CD14-positive monocyte (primary cell): Measurements from ENCODE around the gene RAF1. TPM values are rescaled to one million over a fixed set of nuclear protein-coding genes. Genes with fewer than 3 reads are reported as not detected.

Experiments used
- DNase-seq, 3 donors: peaks; one replicate each; pipeline ENCODE4 v3.0.0-alpha.2; 2011 to 2022
- H2AFZ ChIP-seq: 2 replicates; pipeline ENCODE4 v1.6.0; 2012; ENCODE audit warnings: mild to moderate bottlenecking, low read depth, low read length, inconsistent platforms; ENCODE audit not compliant: insufficient read depth, poor library complexity, severe bottlenecking
- H3K27ac ChIP-seq, 2 donors: 1 replicate in 1 of 2; 2 replicates in 1 of 2; pipeline ENCODE4 v1.5.1; 2012 to 2013; ENCODE audit warnings: low read length in 2 of 2, control low read depth in 1 of 2, inconsistent platforms in 1 of 2, low read depth in 1 of 2, mild to moderate bottlenecking in 1 of 2
- H3K27me3 ChIP-seq, 2 donors: one replicate each; pipeline versions ENCODE4 v1.6.0 to v1.6.1; 2011 to 2013; ENCODE audit warnings: low read length in 2 of 2; ENCODE audit not compliant: control insufficient read depth in 2 of 2, insufficient read depth in 2 of 2
- H3K36me3 ChIP-seq, 2 donors: replicated peaks in 1 of 2; 1 replicate in 1 of 2; 2 replicates in 1 of 2; pipeline versions ENCODE4 v1.5.1 to v1.6.1; 2012 to 2013; ENCODE audit warnings: low read length in 2 of 2, control low read depth in 1 of 2, inconsistent platforms in 1 of 2, mild to moderate bottlenecking in 1 of 2; ENCODE audit not compliant: insufficient read depth in 2 of 2, control insufficient read depth in 1 of 2
- H3K4me1 ChIP-seq, 2 donors: 1 replicate in 1 of 2; 2 replicates in 1 of 2; pipeline versions ENCODE4 v1.5.1 to v1.6.1; 2012 to 2013; ENCODE audit warnings: low read length in 2 of 2, control low read depth in 1 of 2, inconsistent platforms in 1 of 2, mild to moderate bottlenecking in 1 of 2, moderate library complexity in 1 of 2; ENCODE audit not compliant: insufficient read depth in 2 of 2, control insufficient read depth in 1 of 2
- H3K4me2 ChIP-seq: replicated peaks from 2 replicates; pipeline ENCODE3; 2012; ENCODE audit warnings: low read length, moderate library complexity, mild to moderate bottlenecking; ENCODE audit not compliant: poor library complexity, severe bottlenecking; ENCODE audit errors: extremely low read depth
- H3K4me3 ChIP-seq, 3 experiments: fragments of 200-600 bp in 1 of 3; sonication (generic) in 1 of 3; replicated peaks in 1 of 3; 1 replicate in 2 of 3; 2 replicates in 1 of 3; pipeline ENCODE4 v1.5.1; 2011 to 2013; ENCODE audit warnings: low read length in 3 of 3, mild to moderate bottlenecking in 3 of 3, control low read depth in 2 of 3, low read depth in 2 of 3, inconsistent platforms in 1 of 3, moderate library complexity in 1 of 3
- H3K79me2 ChIP-seq: 2 replicates; pipeline ENCODE4 v1.6.0; 2012; ENCODE audit warnings: mild to moderate bottlenecking, control low read depth, inconsistent platforms, low read length, moderate library complexity; ENCODE audit not compliant: insufficient read depth
- H3K9ac ChIP-seq: 2 replicates; pipeline ENCODE4 v1.6.0; 2017; ENCODE audit warnings: low read length, mild to moderate bottlenecking; ENCODE audit not compliant: insufficient read depth, poor library complexity, severe bottlenecking
- H3K9me3 ChIP-seq, 2 donors: replicated peaks in 1 of 2; 1 replicate in 1 of 2; 2 replicates in 1 of 2; pipeline versions ENCODE4 v1.5.1 to v1.6.1; 2012 to 2013; ENCODE audit warnings: low read length in 2 of 2, control low read depth in 1 of 2; ENCODE audit not compliant: control insufficient read depth in 1 of 2, insufficient read depth in 1 of 2
- H4K20me1 ChIP-seq: 2 replicates; pipeline ENCODE4 v1.6.0; 2012; ENCODE audit warnings: mild to moderate bottlenecking, low read length, control low read depth, moderate library complexity; ENCODE audit not compliant: insufficient read depth
- H3K27ac Mint-ChIP-seq, 7 donors: one replicate each; pipeline ENCODE4 v1.8.0; 2020; ENCODE audit warnings: mild to moderate bottlenecking in 7 of 7, mixed read lengths in 7 of 7, moderate library complexity in 6 of 7, inconsistent platforms in 2 of 7
- H3K27me3 Mint-ChIP-seq, 3 donors: one replicate each; pipeline ENCODE4 v1.8.0; 2021 to 2022; ENCODE audit warnings: low read depth in 3 of 3, mild to moderate bottlenecking in 3 of 3, mixed read lengths in 3 of 3, moderate library complexity in 3 of 3, inconsistent platforms in 1 of 3
- H3K36me3 Mint-ChIP-seq, 2 donors: one replicate each; pipeline ENCODE4 v1.8.0; 2020; ENCODE audit warnings: mixed read lengths in 2 of 2, inconsistent platforms in 1 of 2, mild to moderate bottlenecking in 1 of 2
- H3K4me1 Mint-ChIP-seq: one replicate; pipeline ENCODE4 v1.8.0; 2020; ENCODE audit warnings: mild to moderate bottlenecking, mixed read lengths
- H3K4me3 Mint-ChIP-seq, 2 donors: one replicate each; pipeline ENCODE4 v1.8.0; 2020; ENCODE audit warnings: mild to moderate bottlenecking in 2 of 2, mixed read lengths in 2 of 2, moderate library complexity in 1 of 2
- H3K9me3 Mint-ChIP-seq, 7 donors: one replicate each; pipeline ENCODE4 v1.8.0; 2020 to 2022; ENCODE audit warnings: mixed read lengths in 7 of 7, mild to moderate bottlenecking in 6 of 7, moderate library complexity in 6 of 7, inconsistent platforms in 2 of 7
- CTCF ChIP-seq: fragments of 200-600 bp; IDR thresholded peaks from one replicate; pipeline ENCODE4 v1.8.0; 2022; ENCODE audit warnings: antibody characterized with exemption, mild to moderate bottlenecking
- WGBS: methylation state at CpG from one replicate; pipeline ENCODE4 v1.1.5; 2013; ENCODE audit warnings: missing lambda C conversion rate; ENCODE audit not compliant: insufficient coverage; 5-methylcytosine and 5-hydroxymethylcytosine counted together
- intact Hi-C, 2 donors: fragments of 100-400 bp; cut with micrococcal nuclease; formaldehyde crosslinking; loops; one replicate each; pipeline versions ENCODE4 v1.15.0 to v1.15.1; 2023
- polyA plus RNA-seq, 3 donors: library from polyadenylated mRNA; depleted of rRNA in 1 of 3; unstranded in 2 of 3; stranded (reverse) in 1 of 3; fragments of 300-500 nt in 2 of 3; fragments of >200 nt in 1 of 3; fragmentation: Illumina TruSeq in 2 of 3; gene quantifications; 1 replicate in 2 of 3; 2 replicates in 1 of 3; pipeline ENCODE4 v1.2.3, GENCODE V29; 2012 to 2021

Gene RAF1
- polyA plus RNA-seq, 3 donors = 73.0 to 181 (median 79.5) TPM

- intact Hi-C loops = no loop called here
- Mint-ChIP-seq H3K4me1 (peaks cover 7% of the 10 kb centered on the region), H3K4me3 (no peak overlapping the region), H3K27ac (no peak overlapping the region), H3K36me3 (peaks cover 55 to 77% of the 10 kb centered on the region in 2 donors), H3K9me3 (peaks cover 0 to 18% (median 6%) of the 10 kb centered on the region in 7 donors), H3K27me3 (peaks cover 0 to 2% (median 0%) of the 10 kb centered on the region in 3 donors)
- Histone ChIP-seq H3K79me2 (peaks cover 48% of the 10 kb centered on the region), H3K27ac (no peak overlapping the region), H2AFZ (no peak overlapping the region), H3K27me3 (no peaks in the 10 kb centered on the region), H3K4me3 (no peak overlapping the region), H4K20me1 (peaks cover 38% of the 10 kb centered on the region), H3K4me2 (no peak overlapping the region), H3K9ac (no peak overlapping the region), H3K4me1 (no peaks in the 10 kb centered on the region), H3K9me3 (peaks cover 0 to 5% of the 10 kb centered on the region in 2 donors), H3K36me3 (peaks cover 40 to 65% of the 10 kb centered on the region in 2 donors)
- DNase-seq = no peak
- 100% methylated on average over 1 of the region's 3 CpGs for WGBS
- TF ChIP-seq CTCF = no peak
Observed at GRCh38 chr3:12568747-12569146, 95.2 kb downstream of the RAF1 start.

- Mint-ChIP-seq H3K27me3 (peaks cover 0 to 2% (median 0%) of the 10 kb centered on the region in 3 donors), H3K4me1 (peaks cover 14% of the 10 kb centered on the region), H3K4me3 (no peak overlapping the region), H3K27ac (peak overlapping the region in 1 of 7 donors; percentile 7), H3K9me3 (peaks cover 0 to 18% (median 6%) of the 10 kb centered on the region in 7 donors), H3K36me3 (peaks cover 41 to 60% of the 10 kb centered on the region in 2 donors)
- Histone ChIP-seq H3K4me3 (no peak overlapping the region), H3K9me3 (peaks cover 0 to 5% of the 10 kb centered on the region in 2 donors), H2AFZ (no peak overlapping the region), H3K36me3 (peaks cover 24 to 49% of the 10 kb centered on the region in 2 donors), H3K9ac (no peak overlapping the region), H3K27ac (no peak overlapping the region), H4K20me1 (peaks cover 52% of the 10 kb centered on the region), H3K4me2 (no peak overlapping the region), H3K79me2 (peaks cover 65% of the 10 kb centered on the region), H3K4me1 (no peaks in the 10 kb centered on the region), H3K27me3 (no peaks in the 10 kb centered on the region)
- TF ChIP-seq CTCF = no peak
- intact Hi-C loops = no loop called here
- DNase-seq = no peak
Observed at GRCh38 chr3:12566976-12567375, 96.9 kb downstream of the RAF1 start.
